ENCODE measurements around the gene MAU2.
"Not testable (repeated sequence)": the region's sequence is repeated elsewhere in the genome, so short reads cannot be mapped to it uniquely, and the experiment has no call there.

Gene MAU2

GRCh38 chr19:19385131-19385895 lies 64.7 kb downstream of the MAU2 start:
- peak; percentile 99 for DNase-seq (ENCODE audit: low read depth)

- no peak for DNase-seq (ENCODE audit: low read depth)
These were observed 65.6 kb downstream of the MAU2 start for GRCh38 chr19:19385896-19386869.

GRCh38 chr19:19387108-19387507 lies 66.5 kb downstream of the MAU2 start:
- DNase-seq (ENCODE audit: low read depth), result no peak

- no peak for DNase-seq (ENCODE audit: low read depth)
These were observed 68.2 kb downstream of the MAU2 start for GRCh38 chr19:19388568-19389555.

GRCh38 chr19:19389683-19390082 lies 69.1 kb downstream of the MAU2 start:
- DNase-seq (ENCODE audit: low read depth), result not testable (repeated sequence)

- DNase-seq (ENCODE audit: low read depth), result not testable (repeated sequence)
These were observed 73.7 kb downstream of the MAU2 start for GRCh38 chr19:19394333-19394732.

GRCh38 chr19:19399733-19400433 lies 79.3 kb downstream of the MAU2 start:
- no peak for DNase-seq (ENCODE audit: low read depth)

- no peak for DNase-seq (ENCODE audit: low read depth)
These were observed 82.2 kb downstream of the MAU2 start for GRCh38 chr19:19402656-19403372.

- no peak for DNase-seq (ENCODE audit: low read depth)
These were observed 82.8 kb downstream of the MAU2 start for GRCh38 chr19:19403373-19403901.

- DNase-seq (ENCODE audit: low read depth), result peak; percentile 84
These were observed 84.5 kb downstream of the MAU2 start, which contains the start of gene GATAD2A for GRCh38 chr19:19404879-19405860. Gene GATAD2A, plus strand, starts transcription at chr19:19405675. Its CDS starts 59,671 bp downstream, at chr19:19465346.

GRCh38 chr19:19405971-19406877 lies 85.6 kb downstream of the MAU2 start:
- no peak for DNase-seq (ENCODE audit: low read depth)

- no peak for DNase-seq (ENCODE audit: low read depth)
These were observed 86.4 kb downstream of the MAU2 start for GRCh38 chr19:19406878-19407632.

- no peak for DNase-seq (ENCODE audit: low read depth)
These were observed 87.0 kb downstream of the MAU2 start for GRCh38 chr19:19407633-19407930.

All from stimulated activated CD8-positive, alpha-beta memory T cell treated with anti-CD3 and anti-CD28 coated beads, Interleukin-4, amount 100 ng/mL, for 24 hours (primary cell).